ENCODE data around the gene ALDH1L1.

DNA sequence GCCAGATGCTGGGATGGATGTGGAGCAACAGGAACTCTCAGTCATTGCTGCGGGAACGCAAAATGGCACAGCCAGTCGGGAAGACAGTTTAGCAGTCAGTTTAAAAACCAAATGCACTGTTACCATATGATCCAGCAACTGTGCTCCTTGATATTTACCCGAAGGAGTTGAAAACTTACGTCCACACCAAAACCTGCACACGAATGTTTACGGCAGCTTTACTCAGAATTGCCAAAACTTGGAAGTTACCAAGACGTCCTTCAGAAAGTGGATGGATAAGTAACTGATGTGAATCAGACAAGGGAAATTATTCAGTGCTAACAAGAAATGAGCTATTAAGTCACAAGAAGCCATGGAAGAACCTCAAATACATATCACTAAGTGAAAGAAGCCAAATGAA lies 60.4 kb downstream of the ALDH1L1 start:
- no peak for TF ChIP-seq POLR2A (IDR thresholded peaks at IDR 0.05; ENCODE audit: low read length)
- TF ChIP-seq GATA1 (IDR thresholded peaks at IDR 0.05; ENCODE audit: low read depth, low read length) = no peak

Data from erythroblast (primary cell).